ENCODE measurements around the gene SYNE1. TPM values are rescaled to one million over a fixed set of nuclear protein-coding genes. Genes with fewer than 3 reads are reported as not detected.
A peak's percentile ranks its signal among the peaks of the same experiment; 100 is the strongest.

SYNE1 gene
- total RNA-seq, 3 donors from 2014 or later (not counting 1 experiment from before 2014, with no cell fraction given), result 489 to 570 (median 498) TPM

- no peak overlapping the region for H3K27ac ChIP-seq (ENCODE audit: low read length)
- DNase-seq (no peak), ATAC-seq (no peak)
- H3K9me3 Mint-ChIP-seq, result no peaks in the 10 kb centered on the region
- H3K36me3 Mint-ChIP-seq, result peaks cover 15% of the 10 kb centered on the region
- H3K9me3 ChIP-seq (ENCODE audit: control insufficient read depth, insufficient read depth, low read length), result no peaks in the 10 kb centered on the region
- 87% methylated on average over 20 of the region's 20 CpGs for WGBS (ENCODE audit: insufficient coverage)
- H3K4me3 ChIP-seq (ENCODE audit: low read length), result no peak overlapping the region
- no peak for TF ChIP-seq CTCF (IDR thresholded peaks at IDR 0.05)
- H3K27me3 ChIP-seq (ENCODE audit: control insufficient read depth, insufficient read depth, low read length), result no peaks in the 10 kb centered on the region
- H3K4me3 Mint-ChIP-seq, result no peak overlapping the region
- no peaks in the 10 kb centered on the region for H3K4me1 Mint-ChIP-seq
- peaks cover 45% of the 10 kb centered on the region for H3K36me3 ChIP-seq (ENCODE audit: control insufficient read depth, insufficient read depth, low read length)
- intact Hi-C loops (cut with micrococcal nuclease), result no loop called here
- H3K27me3 Mint-ChIP-seq (ENCODE audit: low read depth in 2 of 2), result no peaks in the 10 kb centered on the region
- no peaks in the 10 kb centered on the region for H3K4me1 ChIP-seq (ENCODE audit: control insufficient read depth, insufficient read depth, low read length)
- H3K27ac Mint-ChIP-seq, result no peak overlapping the region
Observed at GRCh38 chr6:152368751-152369624, 268.2 kb downstream of the SYNE1 start.

- Mint-ChIP-seq H3K36me3 (peaks cover 9% of the 10 kb centered on the region), H3K4me3 (no peak overlapping the region), H3K27ac (peak overlapping the region; percentile 2 to 34), H3K4me1 (no peaks in the 10 kb centered on the region), H3K27me3 (ENCODE audit: low read depth in 2 of 2) (no peaks in the 10 kb centered on the region), H3K9me3 (no peaks in the 10 kb centered on the region)
- peaks cover 51% of the 10 kb centered on the region for H3K36me3 ChIP-seq (ENCODE audit: control insufficient read depth, insufficient read depth, low read length)
- intact Hi-C loops (cut with micrococcal nuclease), result no loop called here
- TF ChIP-seq CTCF (IDR thresholded peaks at IDR 0.05), result no peak
- ATAC-seq, result no peak
- H3K27me3 ChIP-seq (ENCODE audit: control insufficient read depth, insufficient read depth, low read length), result no peaks in the 10 kb centered on the region
- no peak for DNase-seq
- no peaks in the 10 kb centered on the region for H3K4me1 ChIP-seq (ENCODE audit: control insufficient read depth, insufficient read depth, low read length)
- 50% methylated on average over 1 of the region's 2 CpGs for WGBS (ENCODE audit: insufficient coverage)
- H3K4me3 ChIP-seq (ENCODE audit: low read length), result no peak overlapping the region
- H3K27ac ChIP-seq (ENCODE audit: low read length), result no peak overlapping the region
- no peaks in the 10 kb centered on the region for H3K9me3 ChIP-seq (ENCODE audit: control insufficient read depth, insufficient read depth, low read length)
Observed at GRCh38 chr6:152364866-152365265, 272.3 kb downstream of the SYNE1 start.

GRCh38 chr6:152360034-152360433 lies 277.1 kb downstream of the SYNE1 start:
- Mint-ChIP-seq H3K36me3 (peaks cover 17% of the 10 kb centered on the region), H3K4me3 (no peak overlapping the region), H3K27ac (no peak overlapping the region), H3K9me3 (no peaks in the 10 kb centered on the region), H3K27me3 (ENCODE audit: low read depth in 2 of 2) (no peaks in the 10 kb centered on the region), H3K4me1 (peaks cover 0 to 10% of the 10 kb centered on the region in 2 donors)
- intact Hi-C loops (cut with micrococcal nuclease), result no loop called here
- H3K4me1 ChIP-seq (ENCODE audit: control insufficient read depth, insufficient read depth, low read length), result no peaks in the 10 kb centered on the region
- DNase-seq (no peak), ATAC-seq (no peak)
- TF ChIP-seq CTCF (IDR thresholded peaks at IDR 0.05), result no peak
- WGBS (ENCODE audit: insufficient coverage), result 95% methylated on average over 6 of the region's 6 CpGs
- no peaks in the 10 kb centered on the region for H3K27me3 ChIP-seq (ENCODE audit: control insufficient read depth, insufficient read depth, low read length)
- H3K27ac ChIP-seq (ENCODE audit: low read length), result no peak overlapping the region
- H3K9me3 ChIP-seq (ENCODE audit: control insufficient read depth, insufficient read depth, low read length), result no peaks in the 10 kb centered on the region
- H3K4me3 ChIP-seq (ENCODE audit: low read length), result no peak overlapping the region
- peaks cover 55% of the 10 kb centered on the region for H3K36me3 ChIP-seq (ENCODE audit: control insufficient read depth, insufficient read depth, low read length)

Measured in natural killer cell (primary cell).